HG02870 (cell line): ENCODE results near the gene CLDN14.
A peak's percentile ranks its signal among the peaks of the same experiment; 100 is the strongest.

ENCODE experiments used
- ATAC-seq: cut with Tn5 transposase; IDR thresholded peaks from one replicate; pipeline ENCODE4 v1.9.1; 2021; ENCODE audit warnings: mild to moderate bottlenecking, moderate library complexity; ENCODE audit not compliant: unreplicated experiment

The CLDN14 gene

GRCh38 chr21:36479415-36480402 is at the start of gene CLDN14:
Gene CLDN14, minus strand, starts transcription at chr21:36480122. Its CDS starts 18,427 bp downstream, at chr21:36461695.
- no peak for ATAC-seq

GRCh38 chr21:36528716-36529115 is 48.8 kb upstream of the CLDN14 start:
- ATAC-seq = no peak

GRCh38 chr21:36527317-36527716 is 47.4 kb upstream of the CLDN14 start:
- no peak for ATAC-seq

- no peak for ATAC-seq
Measured at GRCh38 chr21:36526104-36526503, 46.2 kb upstream of the CLDN14 start.

- ATAC-seq = no peak
Measured at GRCh38 chr21:36524477-36524876, 44.6 kb upstream of the CLDN14 start.

GRCh38 chr21:36522219-36522808 is 42.4 kb upstream of the CLDN14 start:
- ATAC-seq = no peak

GRCh38 chr21:36518883-36519492 is 39.1 kb upstream of the CLDN14 start:
- peak; percentile 43 for ATAC-seq

GRCh38 chr21:36517366-36518075 is 37.6 kb upstream of the CLDN14 start:
- ATAC-seq = no peak

- no peak for ATAC-seq
Measured at GRCh38 chr21:36516281-36516680, 36.4 kb upstream of the CLDN14 start.

GRCh38 chr21:36513430-36513829 is 33.5 kb upstream of the CLDN14 start:
- no peak for ATAC-seq

GRCh38 chr21:36512971-36513370 is 33.0 kb upstream of the CLDN14 start:
- no peak for ATAC-seq

- no peak for ATAC-seq
Measured at GRCh38 chr21:36511484-36512220, 31.7 kb upstream of the CLDN14 start.

- no peak for ATAC-seq
Measured at GRCh38 chr21:36510911-36511310, 31.0 kb upstream of the CLDN14 start.

- no peak for ATAC-seq
Measured at GRCh38 chr21:36509973-36510664, 30.2 kb upstream of the CLDN14 start.

GRCh38 chr21:36508948-36509347 is 29.0 kb upstream of the CLDN14 start:
- no peak for ATAC-seq

GRCh38 chr21:36507397-36508018 is 27.6 kb upstream of the CLDN14 start:
- no peak for ATAC-seq

GRCh38 chr21:36506482-36506881 is 26.6 kb upstream of the CLDN14 start:
- ATAC-seq = no peak

- ATAC-seq = no peak
Measured at GRCh38 chr21:36504067-36505058, 24.4 kb upstream of the CLDN14 start.
